Measurements from ENCODE around the gene COL11A2. TPM values are rescaled to one million over a fixed set of nuclear protein-coding genes. Genes with fewer than 3 reads are reported as not detected.

Gene COL11A2
- polyA plus RNA-seq, 3 donors = 0.57 TPM; not detected in 2

DNA sequence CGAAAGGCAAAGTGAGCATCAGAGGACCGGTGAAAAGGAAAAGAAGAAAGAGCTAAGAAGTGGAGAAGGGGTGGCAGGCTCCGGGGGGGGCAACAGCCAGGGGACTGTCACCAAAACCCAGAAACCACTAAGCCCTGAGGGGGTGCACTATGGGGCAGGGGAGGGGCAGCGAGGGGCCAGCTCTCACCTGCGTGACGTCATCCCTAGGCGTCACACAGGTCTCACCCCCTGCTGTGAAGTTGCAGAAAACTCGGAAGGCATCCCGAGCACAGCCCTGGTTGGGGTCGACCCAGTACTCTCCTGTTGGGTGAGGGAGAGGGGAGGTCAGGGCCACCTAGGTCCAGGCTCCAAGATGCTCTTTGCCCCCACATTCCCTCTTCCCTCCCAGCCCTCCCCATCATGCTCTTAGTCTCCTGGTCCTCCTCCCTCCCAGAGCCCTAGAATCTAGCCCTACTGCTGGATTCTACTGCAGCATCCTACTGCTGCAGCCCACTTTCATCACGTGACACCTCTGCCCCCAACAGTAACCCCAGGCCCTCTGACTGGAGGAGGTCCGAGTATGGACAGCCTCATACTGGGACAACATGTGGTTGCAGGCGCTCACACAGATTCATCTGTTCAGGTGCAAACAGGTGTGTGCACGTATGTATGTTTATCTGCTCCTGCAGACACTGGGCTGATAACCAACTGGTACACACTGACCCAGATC is 27.4 kb downstream of the COL11A2 start:
- H3K4me3 ChIP-seq (replicated peaks in 1 of 3; ENCODE audit: low read depth in 2 of 3, low read length in 3 of 3) = no peak overlapping the region

DNA sequence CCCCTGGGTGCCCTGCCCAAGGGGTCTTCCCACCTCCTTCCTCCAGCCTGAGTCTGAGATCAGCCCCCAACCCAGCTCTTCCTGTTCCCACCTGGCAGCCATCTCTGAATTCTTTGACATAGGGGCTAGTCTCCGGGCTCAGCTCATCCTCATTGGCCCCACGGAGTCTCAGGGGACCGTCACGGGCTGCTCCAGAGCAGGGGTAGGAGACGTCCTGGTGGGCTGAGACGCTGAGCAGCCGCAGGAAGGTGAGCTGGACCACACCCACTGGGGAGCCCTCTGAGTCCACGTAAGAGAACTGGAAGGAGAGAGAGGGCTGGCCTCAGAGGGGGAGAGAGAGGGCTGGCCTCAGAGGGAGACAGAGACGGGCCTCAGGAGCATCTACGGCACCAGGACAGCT is 28.1 kb downstream of the COL11A2 start:
- Histone ChIP-seq H3K27me3 (ENCODE audit: control insufficient read depth in 2 of 2, insufficient read depth in 2 of 2, low read length in 2 of 2) (no peaks in the 10 kb centered on the region), H3K36me3 (replicated peaks in 1 of 2; ENCODE audit: control insufficient read depth in 1 of 2, insufficient read depth in 2 of 2, low read length in 2 of 2) (no peaks in the 10 kb centered on the region), H3K4me3 (replicated peaks in 1 of 3; ENCODE audit: low read depth in 2 of 3, low read length in 3 of 3) (no peak overlapping the region), H3K9me3 (replicated peaks in 1 of 2; ENCODE audit: control insufficient read depth in 1 of 2, insufficient read depth in 1 of 2, low read length in 2 of 2) (no peaks in the 10 kb centered on the region), H3K4me1 (ENCODE audit: control insufficient read depth in 1 of 2, insufficient read depth in 2 of 2, low read length in 2 of 2) (peaks cover 17 to 24% of the 10 kb centered on the region in 2 donors), H2AFZ (ENCODE audit: insufficient read depth, low read depth, low read length, poor library complexity, severe bottlenecking) (no peak overlapping the region), H3K4me2 (replicated peaks; ENCODE audit: extremely low read depth, low read length, poor library complexity, severe bottlenecking) (no peak overlapping the region), H4K20me1 (ENCODE audit: insufficient read depth, low read length) (no peaks in the 10 kb centered on the region), H3K27ac (ENCODE audit: low read depth in 1 of 2, low read length in 2 of 2) (no peak overlapping the region), H3K79me2 (ENCODE audit: insufficient read depth, low read length) (no peaks in the 10 kb centered on the region), H3K9ac (ENCODE audit: insufficient read depth, low read length, poor library complexity, severe bottlenecking) (no peak overlapping the region)
- Mint-ChIP-seq H3K36me3 (no peaks in the 10 kb centered on the region), H3K27me3 (ENCODE audit: low read depth in 3 of 3) (peaks cover 16 to 20% (median 16%) of the 10 kb centered on the region in 3 donors), H3K9me3 (no peaks in the 10 kb centered on the region), H3K4me3 (no peak overlapping the region), H3K27ac (no peak overlapping the region), H3K4me1 (peaks cover 23% of the 10 kb centered on the region)
- TF ChIP-seq, protein P1, sequence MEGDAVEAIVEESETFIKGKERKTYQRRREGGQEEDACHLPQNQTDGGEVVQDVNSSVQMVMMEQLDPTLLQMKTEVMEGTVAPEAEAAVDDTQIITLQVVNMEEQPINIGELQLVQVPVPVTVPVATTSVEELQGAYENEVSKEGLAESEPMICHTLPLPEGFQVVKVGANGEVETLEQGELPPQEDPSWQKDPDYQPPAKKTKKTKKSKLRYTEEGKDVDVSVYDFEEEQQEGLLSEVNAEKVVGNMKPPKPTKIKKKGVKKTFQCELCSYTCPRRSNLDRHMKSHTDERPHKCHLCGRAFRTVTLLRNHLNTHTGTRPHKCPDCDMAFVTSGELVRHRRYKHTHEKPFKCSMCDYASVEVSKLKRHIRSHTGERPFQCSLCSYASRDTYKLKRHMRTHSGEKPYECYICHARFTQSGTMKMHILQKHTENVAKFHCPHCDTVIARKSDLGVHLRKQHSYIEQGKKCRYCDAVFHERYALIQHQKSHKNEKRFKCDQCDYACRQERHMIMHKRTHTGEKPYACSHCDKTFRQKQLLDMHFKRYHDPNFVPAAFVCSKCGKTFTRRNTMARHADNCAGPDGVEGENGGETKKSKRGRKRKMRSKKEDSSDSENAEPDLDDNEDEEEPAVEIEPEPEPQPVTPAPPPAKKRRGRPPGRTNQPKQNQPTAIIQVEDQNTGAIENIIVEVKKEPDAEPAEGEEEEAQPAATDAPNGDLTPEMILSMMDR (IDR thresholded peaks at IDR 0.05) = no peak
- no peak for DNase-seq
- 77% methylated on average over 10 of the region's 10 CpGs for WGBS (ENCODE audit: insufficient coverage)
- intact Hi-C loops (cut with micrococcal nuclease) = loop anchor here (5.0 to 10.0 kb wide), 2 partner anchors 81 to 83 kb away; no protein-coding TSS in a partner anchor

More for the DNA sequence above, 27.4 kb downstream of the COL11A2 start:
- no peaks in the 10 kb centered on the region for H3K27me3 ChIP-seq (ENCODE audit: control insufficient read depth in 2 of 2, insufficient read depth in 2 of 2, low read length in 2 of 2)
- H3K4me1 ChIP-seq (ENCODE audit: control insufficient read depth in 1 of 2, insufficient read depth in 2 of 2, low read length in 2 of 2) = peaks cover 17 to 24% of the 10 kb centered on the region in 2 donors
- H4K20me1 ChIP-seq (ENCODE audit: insufficient read depth, low read length) = no peaks in the 10 kb centered on the region
- Mint-ChIP-seq H3K27me3 (ENCODE audit: low read depth in 3 of 3) (peaks cover 16 to 21% (median 16%) of the 10 kb centered on the region in 3 donors), H3K27ac (no peak overlapping the region), H3K4me1 (peaks cover 23% of the 10 kb centered on the region), H3K4me3 (no peak overlapping the region), H3K36me3 (no peaks in the 10 kb centered on the region), H3K9me3 (no peaks in the 10 kb centered on the region)
- H3K9me3 ChIP-seq (replicated peaks in 1 of 2; ENCODE audit: control insufficient read depth in 1 of 2, insufficient read depth in 1 of 2, low read length in 2 of 2) = no peaks in the 10 kb centered on the region
- H3K79me2 ChIP-seq (ENCODE audit: insufficient read depth, low read length) = no peaks in the 10 kb centered on the region
- no peak overlapping the region for H3K4me2 ChIP-seq (replicated peaks; ENCODE audit: extremely low read depth, low read length, poor library complexity, severe bottlenecking)
- H3K27ac ChIP-seq (ENCODE audit: low read depth in 1 of 2, low read length in 2 of 2) = no peak overlapping the region
- intact Hi-C loops (cut with micrococcal nuclease) = loop anchor here (5.0 to 10.0 kb wide), 2 partner anchors 80 to 82 kb away; no protein-coding TSS in a partner anchor
- H2AFZ ChIP-seq (ENCODE audit: insufficient read depth, low read depth, low read length, poor library complexity, severe bottlenecking) = no peak overlapping the region
- H3K9ac ChIP-seq (ENCODE audit: insufficient read depth, low read length, poor library complexity, severe bottlenecking) = no peak overlapping the region
- H3K36me3 ChIP-seq (replicated peaks in 1 of 2; ENCODE audit: control insufficient read depth in 1 of 2, insufficient read depth in 2 of 2, low read length in 2 of 2) = no peaks in the 10 kb centered on the region
- TF ChIP-seq, protein P1 (IDR thresholded peaks at IDR 0.05) = no peak
- DNase-seq = no peak
- 90% methylated on average over 8 of the region's 14 CpGs for WGBS (ENCODE audit: insufficient coverage)
